GM21619 (cell line): Measurements from ENCODE around the gene TSC22D4.
A peak's percentile ranks its signal among the peaks of the same experiment; 100 is the strongest.
"Not testable (repeated sequence)": the region's sequence is repeated elsewhere in the genome, so short reads cannot be mapped to it uniquely, and the experiment has no call there.

Experiments used
- ATAC-seq: cut with Tn5 transposase; IDR thresholded peaks from one replicate; pipeline ENCODE4 v1.9.1; 2021; ENCODE audit not compliant: unreplicated experiment

The TSC22D4 gene

DNA sequence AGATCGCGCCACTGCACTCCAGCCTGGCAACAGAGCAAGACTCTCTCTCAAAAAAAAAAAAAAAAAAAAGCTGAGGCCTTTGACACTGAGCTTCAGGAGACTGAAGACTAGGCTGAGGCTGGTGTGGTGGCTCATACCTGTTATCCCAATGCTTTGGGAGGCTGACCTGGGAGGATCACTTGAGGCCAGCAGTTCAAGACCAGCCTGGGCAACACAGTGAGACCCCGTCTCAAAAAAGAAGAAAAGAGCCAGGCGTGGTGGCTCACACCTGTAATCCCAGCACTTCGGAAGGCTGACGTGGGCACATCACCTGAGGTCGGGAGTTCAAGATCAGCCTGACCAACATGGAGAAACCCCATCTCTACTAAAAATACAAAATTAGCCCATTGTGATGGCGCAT lies 31.7 kb downstream of the TSC22D4 start:
- ATAC-seq, result not testable (repeated sequence)

DNA sequence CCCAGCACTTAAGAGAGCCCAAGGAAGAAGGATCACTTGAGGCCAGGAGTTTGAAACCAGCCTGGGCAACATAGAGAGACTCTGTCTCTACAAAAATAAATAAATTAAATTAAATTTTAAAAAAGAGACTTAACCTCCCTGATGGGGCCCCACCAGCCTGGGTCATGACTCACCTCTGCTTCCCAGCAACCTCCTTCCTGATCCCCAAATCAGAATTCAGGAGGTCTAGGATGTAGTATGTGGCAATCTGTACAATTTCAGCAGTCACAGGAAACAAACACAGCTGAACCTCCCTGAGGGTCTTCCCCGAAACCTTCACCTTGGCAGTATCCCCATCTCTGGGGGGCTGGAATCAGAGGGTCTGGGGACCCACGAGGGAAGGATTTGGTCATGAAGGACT lies 33.0 kb downstream of the TSC22D4 start:
- no peak for ATAC-seq

DNA sequence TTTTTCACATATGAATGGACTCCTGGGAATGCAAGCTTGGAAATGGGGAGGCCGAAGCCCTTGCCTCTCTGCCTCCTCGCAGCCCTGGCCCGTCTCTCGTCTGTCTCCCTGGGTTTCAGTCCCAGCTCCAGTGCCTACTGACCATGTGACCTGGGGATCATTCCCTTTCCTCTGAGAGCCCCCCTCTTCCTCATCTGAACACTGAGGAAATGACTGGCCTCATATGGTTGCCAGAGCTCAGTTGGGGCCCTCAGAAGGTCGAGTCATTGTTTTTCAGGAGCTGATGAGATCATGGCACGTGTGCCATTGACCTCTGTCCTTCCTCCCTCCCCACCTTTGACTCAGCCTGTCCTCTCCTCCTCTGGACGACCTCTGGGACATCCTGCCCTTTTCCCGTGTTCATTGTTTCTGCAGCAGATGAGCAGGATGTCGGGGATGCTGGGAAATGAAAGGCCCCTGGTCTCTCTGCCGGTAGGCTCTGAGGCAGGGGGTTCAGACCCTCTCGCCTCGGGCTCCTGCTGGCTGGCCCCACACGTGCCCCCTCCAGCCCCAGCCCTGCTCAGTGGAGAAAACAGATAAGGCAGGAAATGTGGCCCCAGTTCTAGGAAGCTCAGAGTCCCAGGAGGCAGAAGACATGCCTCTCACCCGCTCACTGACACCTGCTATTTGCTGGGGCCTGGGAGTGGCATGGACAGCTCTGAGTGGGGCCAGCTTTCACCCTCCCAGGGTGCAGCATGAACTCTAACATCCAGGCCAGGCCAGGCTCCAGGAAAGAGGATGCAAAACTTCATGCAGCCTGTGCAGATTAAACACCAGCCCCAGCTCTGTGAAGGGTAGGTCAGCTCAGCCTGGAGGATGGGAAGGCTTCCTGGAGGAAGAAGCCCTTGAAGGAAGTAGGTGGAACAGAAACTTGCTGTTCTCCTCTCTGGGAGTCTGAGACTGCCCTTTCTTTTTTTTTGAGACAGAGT lies 34.4 kb downstream of the TSC22D4 start:
- ATAC-seq, result no peak

DNA sequence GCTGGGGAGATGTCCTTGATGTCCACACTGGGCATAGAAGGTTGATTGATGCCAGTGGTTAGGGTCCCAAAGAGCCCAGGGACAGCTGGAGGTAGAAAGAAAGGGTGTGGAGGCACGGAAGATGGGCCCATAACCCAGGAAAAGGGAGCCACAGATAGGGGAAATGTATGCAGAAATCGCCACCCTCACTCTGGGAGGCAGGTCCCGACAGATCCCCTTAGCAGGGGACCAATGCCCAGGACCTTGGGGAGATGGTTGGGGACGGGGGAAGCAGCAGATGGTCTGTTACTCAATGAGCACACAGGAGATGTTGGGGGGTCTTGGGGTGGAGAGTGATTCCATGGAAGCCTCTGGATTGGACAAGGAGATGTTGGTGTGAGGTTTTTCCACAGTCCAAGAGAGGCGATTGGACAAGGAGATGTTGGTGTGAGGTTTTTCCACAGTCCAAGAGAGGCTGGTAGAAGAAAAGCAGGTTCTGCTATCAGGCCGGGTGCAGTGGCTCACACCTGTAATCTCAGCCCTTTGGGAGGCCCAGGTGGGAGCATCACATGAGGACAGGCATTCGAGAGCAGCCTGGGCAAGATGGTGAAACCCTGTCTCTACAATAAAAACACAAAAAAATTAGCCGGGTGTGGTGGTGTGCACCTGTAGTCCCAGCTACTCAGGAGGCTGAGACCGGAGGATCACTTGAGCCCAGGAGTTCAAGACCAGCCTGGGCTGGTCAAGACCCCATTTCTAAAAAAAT lies 35.7 kb downstream of the TSC22D4 start:
- no peak for ATAC-seq

DNA sequence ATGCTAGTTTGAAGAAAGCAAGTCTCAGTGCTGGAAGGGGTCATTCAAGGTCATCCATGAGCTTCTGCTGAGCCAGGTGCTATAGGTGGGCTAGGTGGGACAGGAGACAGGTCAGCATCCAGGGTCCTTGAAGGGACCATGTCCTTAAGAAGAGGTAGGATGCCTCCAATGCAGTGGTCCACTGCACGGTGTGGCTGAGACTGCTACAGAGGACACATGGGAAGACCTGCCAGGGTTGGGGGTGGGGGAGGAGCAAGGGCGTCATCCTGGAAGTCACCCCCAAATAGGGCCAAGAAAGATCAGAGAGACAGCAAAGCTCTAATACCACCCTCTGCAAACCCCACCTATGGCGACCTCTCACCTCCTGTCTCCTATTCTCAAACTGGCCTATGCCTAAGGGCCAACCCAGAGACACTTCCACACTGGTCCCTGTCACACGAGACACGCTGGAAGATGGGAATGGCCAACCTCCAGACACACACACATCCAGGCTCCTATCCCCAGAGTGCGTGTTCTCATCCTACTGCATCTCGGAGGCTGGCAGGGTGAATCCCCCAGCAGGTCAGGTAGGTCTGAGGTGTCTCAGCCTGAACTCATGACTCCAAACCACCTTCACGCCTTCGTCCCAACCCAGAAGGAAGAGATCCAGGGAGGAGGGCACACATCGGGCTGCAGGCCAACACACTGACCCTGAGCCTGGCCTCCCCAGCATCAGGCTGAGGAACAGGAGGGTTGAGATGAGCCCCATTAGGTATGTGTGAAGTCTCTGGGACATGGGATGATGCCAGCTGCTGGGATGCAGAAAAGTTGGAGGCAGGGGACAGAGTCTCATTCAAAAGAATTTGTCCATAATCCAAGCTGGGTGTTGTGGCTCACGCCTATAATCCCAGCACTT lies 37.1 kb downstream of the TSC22D4 start:
- ATAC-seq, result no peak

DNA sequence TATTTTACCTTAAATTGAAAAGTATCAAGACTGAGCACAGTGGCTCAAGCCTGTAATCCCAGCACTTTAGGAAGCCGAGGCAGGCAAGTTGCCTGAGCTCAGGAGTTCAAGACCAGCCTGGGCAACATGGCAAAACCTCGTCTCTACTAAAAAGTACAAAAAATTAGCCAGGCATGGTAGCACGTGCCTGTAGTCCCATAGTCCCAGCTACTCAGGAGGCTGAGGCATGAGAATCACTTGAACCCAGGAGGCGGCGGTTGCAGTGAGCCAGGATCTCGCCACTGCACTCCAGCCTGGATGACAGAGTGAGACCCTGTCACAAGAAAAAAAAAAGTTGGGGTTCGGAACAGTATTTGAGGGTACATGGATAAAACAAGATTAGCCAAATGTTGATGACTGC lies 39.8 kb downstream of the TSC22D4 start:
- ATAC-seq, result not testable (repeated sequence)

DNA sequence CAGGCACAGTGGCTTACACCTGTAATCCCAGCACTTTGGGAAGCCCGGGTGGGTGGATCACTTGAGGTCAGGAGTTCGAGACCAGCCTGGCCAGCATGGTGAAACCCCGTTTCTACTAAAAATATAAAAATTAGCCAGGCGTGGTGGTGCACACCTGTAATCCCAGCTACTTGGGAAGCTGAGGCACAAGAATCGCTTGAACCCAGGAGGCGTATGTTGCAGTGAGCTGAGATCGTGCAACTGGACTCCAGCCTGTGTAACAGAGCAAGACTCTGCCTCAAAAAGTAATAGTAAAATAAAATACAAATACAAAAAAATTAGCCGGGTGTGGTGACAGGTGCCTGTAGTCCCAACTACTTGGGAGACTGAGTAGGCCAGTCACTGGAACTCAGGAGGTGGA lies 40.3 kb downstream of the TSC22D4 start:
- not testable (repeated sequence) for ATAC-seq

DNA sequence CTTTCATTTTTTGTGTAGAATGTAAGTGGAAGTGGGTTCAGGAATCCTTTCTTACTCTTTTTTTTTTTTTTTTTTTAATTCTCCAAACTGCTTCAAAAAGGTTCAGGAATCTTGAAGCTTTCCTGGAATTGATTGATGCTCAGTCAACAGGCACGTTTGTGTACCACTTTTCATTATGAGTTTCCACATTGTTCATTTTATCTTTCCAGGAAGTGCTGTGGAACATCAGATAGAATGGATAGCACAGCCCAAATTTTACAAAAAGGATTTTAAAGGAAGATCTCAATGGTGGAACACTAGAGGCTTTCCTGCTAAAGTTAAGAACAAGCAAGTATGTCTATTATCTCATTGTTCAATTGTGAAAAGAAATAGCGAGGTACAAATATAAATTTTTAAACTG lies 40.8 kb downstream of the TSC22D4 start:
- ATAC-seq, result no peak

DNA sequence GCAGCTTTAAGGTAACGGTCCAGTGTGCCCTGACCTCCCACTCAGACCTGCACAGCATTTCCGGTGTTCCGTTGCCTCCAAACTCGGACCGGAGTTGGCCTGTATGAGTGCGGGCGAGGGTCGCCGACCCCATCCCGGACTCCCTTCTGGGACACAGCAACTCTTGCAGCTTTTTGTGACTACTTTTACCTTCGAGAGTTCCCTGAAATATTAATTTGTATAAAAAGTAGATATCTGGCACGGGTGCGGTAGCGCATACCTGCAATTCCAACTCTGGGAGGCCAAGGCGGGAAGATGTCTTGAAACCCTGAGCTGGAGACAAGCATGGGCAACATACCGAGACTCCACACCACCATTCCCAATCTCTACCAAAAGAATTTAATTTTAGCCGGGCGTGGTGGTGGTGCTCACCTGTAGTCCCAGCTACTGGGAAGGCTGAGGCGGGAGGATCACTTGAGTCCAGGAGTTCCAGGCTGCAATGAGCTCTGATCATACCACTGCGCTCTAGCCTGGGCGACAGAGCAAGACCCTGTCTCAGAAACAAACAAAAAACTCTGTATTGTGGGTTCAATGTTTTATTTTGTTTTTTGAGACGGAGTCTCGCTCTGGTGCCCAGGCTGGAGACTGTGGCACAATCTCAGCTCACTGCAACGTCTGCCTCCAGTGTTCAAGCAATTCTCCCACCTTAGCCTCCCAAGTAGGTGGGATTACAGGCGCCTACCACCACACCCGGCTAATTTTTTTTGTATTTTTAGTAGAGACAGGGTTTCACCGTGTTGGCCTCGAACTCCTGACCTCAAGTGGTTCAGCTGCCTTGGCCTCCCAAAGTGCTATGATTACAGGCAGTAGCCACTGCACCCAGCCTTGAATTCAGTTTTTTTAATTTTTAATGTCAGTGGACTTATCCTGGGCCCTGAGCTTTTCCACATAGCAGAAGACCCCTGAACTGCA lies 41.6 kb downstream of the TSC22D4 start:
- no peak for ATAC-seq

DNA sequence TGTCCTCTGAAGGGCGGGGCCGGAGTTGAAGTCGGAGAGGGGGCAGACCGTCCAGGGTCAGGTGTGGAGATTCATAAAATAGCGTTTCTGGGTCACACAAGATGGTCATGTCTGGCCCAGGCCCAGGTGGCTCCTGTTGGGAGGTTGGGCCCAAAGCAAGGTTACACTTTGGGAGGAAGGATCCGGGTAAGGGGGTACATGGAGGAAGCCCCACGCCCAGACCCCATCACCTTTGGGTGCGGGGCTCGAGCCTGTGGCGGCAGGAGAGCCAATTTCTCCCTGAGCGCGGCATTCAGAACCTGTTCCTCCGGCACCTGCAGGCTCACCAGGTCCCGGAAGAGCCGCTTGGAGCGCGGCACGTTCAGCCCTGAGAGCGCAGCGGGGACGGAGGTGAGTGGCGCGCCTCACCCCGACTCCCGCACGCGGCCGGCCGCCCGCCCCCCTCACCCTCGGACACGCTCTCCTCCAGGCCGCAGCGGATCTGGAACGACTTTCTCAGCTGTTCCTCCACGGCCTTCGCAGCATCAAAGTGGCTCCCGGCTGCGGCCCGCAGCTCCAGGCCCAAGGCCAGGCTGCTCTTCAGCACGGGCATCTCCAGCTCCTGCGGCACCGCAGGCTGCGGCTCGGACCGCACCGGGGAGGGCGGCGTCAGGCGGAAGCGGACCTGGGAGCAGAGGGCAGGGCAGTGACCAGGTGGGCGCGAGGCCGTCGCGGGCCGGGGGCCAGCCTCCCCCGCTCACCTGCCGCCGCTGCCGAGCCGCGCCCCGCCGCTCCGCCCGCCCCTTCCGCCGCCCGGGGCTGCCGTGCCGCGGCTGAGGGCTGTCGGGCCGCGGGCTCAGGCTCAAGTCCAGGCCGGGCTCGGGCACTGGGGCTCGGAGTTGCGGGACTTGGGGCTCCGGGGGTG lies 43.4 kb downstream of the TSC22D4 start:
- ATAC-seq, result peak; percentile 35

DNA sequence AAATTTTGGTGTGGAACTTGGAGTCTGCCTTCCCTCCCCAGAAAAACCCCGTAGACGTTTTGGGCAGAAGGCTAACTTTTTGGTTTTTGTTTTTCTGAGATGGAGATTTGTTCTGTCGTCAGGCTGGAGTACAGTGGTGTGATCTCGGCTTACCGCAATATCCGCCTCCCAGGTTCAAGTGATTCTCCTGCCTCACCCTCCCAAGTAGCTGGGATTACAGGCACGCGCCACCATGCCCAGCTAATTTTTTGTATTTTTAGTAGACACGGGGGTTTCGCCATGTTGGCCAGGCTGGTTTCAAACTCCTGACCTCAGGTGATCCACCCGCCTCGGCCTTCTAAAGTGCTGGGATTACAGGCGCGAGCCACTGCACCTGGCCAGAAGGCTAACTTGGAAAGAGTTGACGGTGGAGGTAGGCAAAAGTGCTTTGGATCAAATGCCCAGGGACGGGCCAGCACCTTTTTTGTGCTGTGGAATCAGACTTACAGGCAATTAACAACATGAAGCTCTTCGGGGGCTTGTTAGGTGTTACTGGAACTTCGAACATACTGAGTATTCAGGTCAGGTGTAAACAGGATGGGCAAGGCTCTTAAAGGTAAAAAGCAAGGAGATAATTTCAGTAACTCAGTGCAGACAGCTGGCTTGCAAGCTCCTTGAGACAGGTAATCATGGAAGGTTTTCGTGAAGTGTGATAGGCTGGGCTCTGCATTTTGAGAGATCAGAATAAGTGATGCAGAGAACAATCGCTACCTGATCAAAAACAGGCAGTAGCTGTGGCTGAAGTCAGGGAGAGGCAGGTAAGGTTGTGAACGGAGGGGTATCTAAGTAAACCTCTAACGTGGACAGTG lies 44.5 kb downstream of the TSC22D4 start:
- no peak for ATAC-seq

DNA sequence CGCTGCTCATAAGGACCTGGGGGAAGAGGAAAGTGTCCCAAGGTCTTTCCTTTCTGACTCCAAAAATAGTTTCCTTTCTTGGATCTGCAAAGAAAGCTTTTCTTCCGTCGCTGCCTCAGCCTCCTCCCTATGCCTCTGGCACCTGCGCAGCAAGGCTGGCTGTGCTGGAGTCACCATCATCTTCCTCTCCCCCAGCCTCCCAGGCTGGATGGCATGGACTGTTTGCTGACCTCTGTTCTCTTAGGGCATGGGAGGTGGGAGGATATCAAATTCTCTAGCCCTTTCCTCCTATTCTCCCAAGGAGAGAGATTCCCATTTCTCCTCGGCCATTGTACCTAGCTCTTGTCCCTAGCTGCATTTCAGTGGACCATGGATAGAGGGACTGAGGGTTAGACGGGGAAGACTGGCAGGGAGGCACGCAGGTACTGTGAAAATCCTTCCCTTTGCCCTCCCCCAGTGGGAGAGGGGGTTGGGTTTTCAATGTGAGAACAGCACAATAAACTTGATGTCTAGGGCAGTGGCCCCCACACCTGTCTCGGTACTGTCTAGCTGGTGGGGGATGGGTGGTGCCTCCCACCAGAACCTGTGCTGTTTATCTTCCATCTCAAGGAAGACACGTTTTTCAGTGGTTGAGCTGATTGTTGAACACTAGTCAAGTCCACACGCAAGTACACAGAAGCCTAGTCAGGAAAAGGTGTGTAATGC lies 45.3 kb downstream of the TSC22D4 start:
- ATAC-seq, result no peak

DNA sequence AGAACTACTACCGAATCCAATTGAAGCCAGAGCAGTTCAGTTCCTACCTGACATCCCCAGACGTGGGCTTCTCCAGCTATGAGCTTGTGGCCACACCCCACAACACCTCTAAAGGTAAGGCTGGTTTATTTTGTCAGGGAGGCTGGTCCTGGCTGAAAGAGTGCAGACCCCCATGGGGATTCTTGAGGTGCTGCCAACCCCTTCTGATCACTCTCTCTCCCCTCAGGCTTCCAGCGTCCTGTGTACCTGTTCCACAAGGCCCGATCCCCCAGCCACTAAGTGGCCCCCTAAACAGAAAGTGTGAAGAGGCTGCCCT lies 45.8 kb downstream of the TSC22D4 start:
- ATAC-seq, result no peak

DNA sequence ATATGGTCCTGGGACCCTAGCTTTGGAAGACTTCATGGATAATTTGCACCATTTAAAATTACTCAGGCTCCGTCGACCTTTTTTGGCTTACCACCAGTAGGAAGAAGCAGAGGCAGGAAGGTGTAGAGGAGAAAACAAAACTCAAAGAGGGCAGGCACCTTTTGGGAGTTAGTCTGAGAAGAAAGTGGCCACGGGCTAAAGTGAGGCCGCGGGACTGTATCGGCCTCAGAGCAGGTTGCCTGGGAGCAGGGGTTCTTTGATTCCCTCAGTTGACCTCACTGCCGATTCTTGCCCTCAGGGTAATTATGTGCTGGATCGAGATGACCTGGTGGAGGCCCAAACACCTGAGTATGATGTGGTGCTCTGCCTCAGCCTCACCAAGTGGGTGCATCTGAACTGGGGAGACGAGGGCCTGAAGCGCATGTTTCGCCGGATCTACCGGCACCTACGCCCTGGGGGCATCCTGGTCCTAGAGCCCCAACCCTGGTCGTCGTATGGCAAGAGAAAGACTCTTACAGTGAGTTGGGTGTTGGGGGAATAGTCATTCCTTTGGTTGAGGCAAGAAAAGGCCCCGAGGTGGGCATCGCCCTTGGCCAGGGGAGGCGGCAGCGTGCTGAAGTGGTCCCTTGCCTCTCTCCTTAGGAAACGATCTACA lies 46.3 kb downstream of the TSC22D4 start:
- ATAC-seq, result no peak

DNA sequence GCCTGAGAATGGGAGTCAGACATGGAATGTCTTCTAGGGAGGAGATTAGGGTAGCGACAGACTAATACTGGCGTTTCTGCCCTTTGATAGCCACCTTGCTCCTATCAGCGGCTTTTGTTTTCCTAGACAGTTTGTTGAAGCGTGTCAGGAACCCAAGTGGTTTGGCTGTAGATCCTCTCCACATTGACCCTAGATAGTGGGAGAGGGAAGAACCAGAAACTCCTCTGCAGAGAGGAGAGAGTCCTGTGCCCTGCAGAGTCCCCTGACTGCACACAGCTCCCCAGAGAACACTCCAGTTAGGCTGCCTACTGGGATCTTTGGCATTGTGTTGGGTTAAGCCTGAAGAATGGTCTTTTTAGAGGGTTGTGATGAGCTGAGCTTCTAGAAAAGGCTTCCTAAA lies 47.0 kb downstream of the TSC22D4 start:
- ATAC-seq, result no peak

DNA sequence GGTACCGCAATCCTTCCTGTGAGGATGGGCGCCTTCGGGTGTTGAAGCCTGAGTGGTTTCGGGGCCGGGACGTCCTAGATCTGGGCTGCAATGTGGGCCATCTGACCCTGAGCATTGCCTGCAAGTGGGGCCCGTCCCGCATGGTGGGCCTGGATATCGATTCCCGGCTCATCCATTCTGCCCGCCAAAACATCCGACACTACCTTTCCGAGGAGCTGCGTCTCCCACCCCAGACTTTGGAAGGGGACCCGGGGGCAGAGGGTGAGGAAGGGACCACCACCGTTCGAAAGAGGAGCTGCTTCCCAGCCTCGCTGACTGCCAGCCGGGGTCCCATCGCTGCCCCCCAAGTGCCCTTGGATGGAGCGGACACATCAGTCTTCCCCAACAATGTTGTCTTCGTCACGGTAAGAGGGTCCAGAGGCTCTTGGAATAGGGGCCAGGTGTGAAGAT lies 47.7 kb downstream of the TSC22D4 start:
- ATAC-seq, result no peak
